Measurements from ENCODE around the gene PDAP1. TPM values are rescaled to one million over a fixed set of nuclear protein-coding genes. Genes with fewer than 3 reads are reported as not detected.

PDAP1 gene
- total and polyA plus RNA-seq, 2 experiments from 2014 or later = 93.1 to 134 TPM

DNA sequence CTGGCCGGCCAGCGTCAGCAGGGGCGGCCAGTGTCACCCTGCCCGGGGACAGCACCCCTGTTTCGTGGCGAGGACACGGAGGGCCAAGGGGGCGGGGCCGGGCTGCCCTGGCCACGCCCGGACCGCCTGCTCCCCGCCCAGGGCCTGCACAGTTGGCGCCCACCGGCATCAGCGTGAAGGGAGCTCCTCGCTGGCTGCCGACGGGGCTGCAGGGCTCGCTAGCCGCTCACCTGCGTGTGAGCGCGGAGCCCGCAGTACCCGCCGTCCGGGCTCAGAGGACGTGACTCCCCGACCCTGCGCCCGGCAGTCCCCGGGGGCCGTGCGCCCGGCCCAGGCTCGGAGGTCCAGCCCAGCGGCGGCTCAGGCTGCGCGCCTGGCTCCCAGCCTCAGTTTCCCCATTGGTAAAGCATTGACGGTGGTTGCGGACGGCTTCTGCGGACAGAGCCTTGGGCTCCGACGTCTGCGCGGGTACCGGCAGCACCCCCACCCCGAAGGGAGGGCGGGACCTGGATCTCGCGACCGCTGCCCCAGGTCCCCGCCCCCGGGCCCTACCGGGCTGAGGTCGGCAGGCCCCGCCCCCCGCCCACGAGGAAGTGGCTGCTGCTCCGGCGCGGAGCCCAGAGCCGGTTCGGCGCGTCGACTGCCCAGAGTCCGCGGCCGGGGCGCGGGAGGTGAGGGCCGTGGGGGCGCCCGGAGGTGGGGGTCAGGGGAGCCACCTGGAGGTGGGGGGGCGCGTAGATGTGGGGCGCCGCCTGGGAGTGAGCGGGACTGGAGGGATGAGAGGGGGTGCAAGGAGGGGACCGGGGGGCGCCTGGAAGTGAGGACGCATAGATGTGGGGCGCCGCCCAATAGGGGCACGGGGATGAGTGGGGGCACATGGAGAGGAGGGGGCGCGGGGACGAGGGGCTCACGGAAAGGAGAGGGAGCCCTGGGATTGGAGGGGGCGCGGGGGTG is 34.0 kb downstream of the PDAP1 start, which contains the start of gene ARPC1B:
TSS of gene ARPC1B (plus strand) at position 620 of the 954 bp plus-strand sequence. CDS start 10,985 bp downstream, outside the sequence.
- H3K9me3 Mint-ChIP-seq = no peaks in the 10 kb centered on the region
- peak within 1 kb of the TSS; percentile 77 for H3K4me3 Mint-ChIP-seq
- Histone ChIP-seq H3K4me3 (peak within 1 kb of the TSS; percentile 90), H3K27ac (ENCODE audit: low read depth) (0 out of 2 replicates have a peak within 1 kb of the TSS, but pooled peaks have one; percentile 50), H4K20me1 (replicated peaks; ENCODE audit: insufficient read depth) (peaks cover 21% of the 10 kb centered on the region), H3K4me1 (ENCODE audit: insufficient read depth) (0 out of 2 replicates have a peak, but pooled peaks cover 1% of the 10 kb centered on the region), H3K36me3 (ENCODE audit: insufficient read depth) (no peaks in the 10 kb centered on the region), H3K9me2 (ENCODE audit: insufficient read depth) (no peaks in the 10 kb centered on the region), H3K79me2 (replicated peaks; ENCODE audit: insufficient read depth) (peaks cover 21% of the 10 kb centered on the region), H3K4me2 (peak within 1 kb of the TSS; percentile 87), H3F3A (replicated peaks; ENCODE audit: low read depth) (0 out of 2 replicates have a peak, but pooled peaks cover 6% of the 10 kb centered on the region), H2AFZ (peak within 1 kb of the TSS; percentile 87), H3K27me3 (ENCODE audit: insufficient read depth) (no peaks in the 10 kb centered on the region)
- peaks cover 14% of the 10 kb centered on the region for H3K27me3 Mint-ChIP-seq (ENCODE audit: insufficient read depth, low read depth, poor library complexity)
- H3K36me3 Mint-ChIP-seq (ENCODE audit: low read depth) = peaks cover 12% of the 10 kb centered on the region
- no peak within 1 kb of the TSS; the same call in 1 of the 2 replicates for H3K27ac Mint-ChIP-seq
- TF ChIP-seq EZH2 (IDR thresholded peaks at IDR 0.05; ENCODE audit: low read depth, unreplicated experiment) = no peak
- TF ChIP-seq, protein P1, sequence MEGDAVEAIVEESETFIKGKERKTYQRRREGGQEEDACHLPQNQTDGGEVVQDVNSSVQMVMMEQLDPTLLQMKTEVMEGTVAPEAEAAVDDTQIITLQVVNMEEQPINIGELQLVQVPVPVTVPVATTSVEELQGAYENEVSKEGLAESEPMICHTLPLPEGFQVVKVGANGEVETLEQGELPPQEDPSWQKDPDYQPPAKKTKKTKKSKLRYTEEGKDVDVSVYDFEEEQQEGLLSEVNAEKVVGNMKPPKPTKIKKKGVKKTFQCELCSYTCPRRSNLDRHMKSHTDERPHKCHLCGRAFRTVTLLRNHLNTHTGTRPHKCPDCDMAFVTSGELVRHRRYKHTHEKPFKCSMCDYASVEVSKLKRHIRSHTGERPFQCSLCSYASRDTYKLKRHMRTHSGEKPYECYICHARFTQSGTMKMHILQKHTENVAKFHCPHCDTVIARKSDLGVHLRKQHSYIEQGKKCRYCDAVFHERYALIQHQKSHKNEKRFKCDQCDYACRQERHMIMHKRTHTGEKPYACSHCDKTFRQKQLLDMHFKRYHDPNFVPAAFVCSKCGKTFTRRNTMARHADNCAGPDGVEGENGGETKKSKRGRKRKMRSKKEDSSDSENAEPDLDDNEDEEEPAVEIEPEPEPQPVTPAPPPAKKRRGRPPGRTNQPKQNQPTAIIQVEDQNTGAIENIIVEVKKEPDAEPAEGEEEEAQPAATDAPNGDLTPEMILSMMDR (conservative IDR thresholded peaks at IDR 0.05; ENCODE audit: low read depth in 2 of 2) = no peak
- TF ChIP-seq, protein P2, sequence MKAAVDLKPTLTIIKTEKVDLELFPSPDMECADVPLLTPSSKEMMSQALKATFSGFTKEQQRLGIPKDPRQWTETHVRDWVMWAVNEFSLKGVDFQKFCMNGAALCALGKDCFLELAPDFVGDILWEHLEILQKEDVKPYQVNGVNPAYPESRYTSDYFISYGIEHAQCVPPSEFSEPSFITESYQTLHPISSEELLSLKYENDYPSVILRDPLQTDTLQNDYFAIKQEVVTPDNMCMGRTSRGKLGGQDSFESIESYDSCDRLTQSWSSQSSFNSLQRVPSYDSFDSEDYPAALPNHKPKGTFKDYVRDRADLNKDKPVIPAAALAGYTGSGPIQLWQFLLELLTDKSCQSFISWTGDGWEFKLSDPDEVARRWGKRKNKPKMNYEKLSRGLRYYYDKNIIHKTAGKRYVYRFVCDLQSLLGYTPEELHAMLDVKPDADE (IDR thresholded peaks at IDR 0.05) = no peak; the same call in 1 of the 2 replicates
- peak; percentile 92 for TF ChIP-seq POLR2AphosphoS5 (IDR thresholded peaks at IDR 0.05; ENCODE audit: low read depth)
- no peak for TF ChIP-seq EZH2phosphoT487 (IDR thresholded peaks at IDR 0.05; ENCODE audit: unreplicated experiment)
- no peak for TF ChIP-seq JUNB (IDR thresholded peaks at IDR 0.05; ENCODE audit: unreplicated experiment)
- TF ChIP-seq ZNF114 (CRISPR knock-in tag; IDR thresholded peaks at IDR 0.05) = no peak
- H3K4me1 Mint-ChIP-seq = peaks cover 7% of the 10 kb centered on the region
- DNase-seq (ENCODE audit: low spot score) (peak; percentile 87), ATAC-seq (peak; percentile 76)

DNA sequence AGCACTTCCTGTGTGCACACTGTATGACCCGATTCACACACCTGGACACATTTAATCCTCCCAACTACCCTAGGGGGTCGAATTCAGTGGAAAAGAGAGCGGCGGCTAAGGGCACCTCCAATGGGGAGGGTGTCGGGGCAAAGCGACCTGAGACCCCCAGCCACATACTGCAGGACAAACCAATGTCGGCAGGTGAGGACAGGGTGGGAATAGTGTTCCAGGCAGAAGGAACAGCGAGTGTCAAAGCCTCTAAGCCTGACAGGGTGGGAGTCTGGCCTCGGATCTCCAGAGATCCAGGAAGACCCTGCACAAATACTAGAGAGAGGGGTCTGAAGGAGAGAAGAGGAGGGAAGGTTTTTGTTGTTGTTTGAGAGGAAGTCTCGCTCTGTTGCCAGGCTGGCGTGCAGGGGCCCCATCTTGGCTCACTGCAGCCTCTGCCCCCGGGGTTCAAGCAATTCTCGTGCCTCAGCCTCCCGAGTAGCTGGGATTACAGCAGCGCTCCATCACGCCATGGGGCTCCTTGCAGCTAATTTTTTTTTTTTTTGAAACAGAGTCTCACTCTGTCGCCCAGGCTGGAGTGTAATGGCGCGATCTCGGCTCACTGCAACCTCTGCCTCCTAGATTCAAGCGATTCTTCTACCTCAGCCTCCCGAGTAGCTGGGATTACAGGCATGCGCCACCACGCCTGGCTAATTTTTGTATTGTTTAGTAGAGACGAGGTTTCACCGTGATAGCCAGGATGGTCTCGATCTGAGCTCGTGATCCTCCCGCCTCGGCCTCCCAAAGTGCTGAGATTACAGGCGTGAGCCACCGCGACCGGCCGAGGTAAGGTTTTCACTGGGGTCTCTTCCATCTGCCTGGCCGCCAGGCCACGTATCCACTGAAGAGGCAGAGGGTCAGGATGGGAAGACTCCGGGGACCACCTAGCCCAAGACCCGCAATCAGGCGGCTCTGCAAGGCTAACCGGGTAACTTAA is 35.0 kb downstream of the PDAP1 start:
- Mint-ChIP-seq H3K36me3 (ENCODE audit: low read depth) (peaks cover 7% of the 10 kb centered on the region), H3K9me3 (no peaks in the 10 kb centered on the region), H3K4me1 (peaks cover 3% of the 10 kb centered on the region; the same call in 1 of the 3 replicates), H3K27ac (no peak overlapping the region; the same call in 1 of the 2 replicates), H3K27me3 (ENCODE audit: insufficient read depth, low read depth, poor library complexity) (peaks cover 14% of the 10 kb centered on the region), H3K4me3 (peak overlapping the region; percentile 77)
- peaks cover 15% of the 10 kb centered on the region for H4K20me1 ChIP-seq (replicated peaks; ENCODE audit: insufficient read depth)
- H2AFZ ChIP-seq = peak overlapping the region; percentile 87
- H3K4me2 ChIP-seq = peak overlapping the region; percentile 87
- H3K79me2 ChIP-seq (replicated peaks; ENCODE audit: insufficient read depth) = peaks cover 14% of the 10 kb centered on the region
- peak overlapping the region; percentile 90 for H3K4me3 ChIP-seq
- ATAC-seq (peak; percentile 2; the same call in 1 of the 3 replicates), DNase-seq (ENCODE audit: low spot score) (no peak)
- H3K27ac ChIP-seq (ENCODE audit: low read depth) = no peak overlapping the region
- H3F3A ChIP-seq (replicated peaks; ENCODE audit: low read depth) = 0 out of 2 replicates have a peak, but pooled peaks cover 6% of the 10 kb centered on the region
- no peaks in the 10 kb centered on the region for H3K27me3 ChIP-seq (ENCODE audit: insufficient read depth)
- H3K36me3 ChIP-seq (ENCODE audit: insufficient read depth) = no peaks in the 10 kb centered on the region
- no peaks in the 10 kb centered on the region for H3K9me2 ChIP-seq (ENCODE audit: insufficient read depth)
- H3K4me1 ChIP-seq (ENCODE audit: insufficient read depth) = no peaks in the 10 kb centered on the region
- TF ChIP-seq, protein P1 (conservative IDR thresholded peaks at IDR 0.05; ENCODE audit: low read depth in 2 of 2) = no peak
- no peak for TF ChIP-seq CREB1 (CRISPR knock-in tag; IDR thresholded peaks at IDR 0.05; ENCODE audit: low read depth)
- TF ChIP-seq, protein P2 (IDR thresholded peaks at IDR 0.05) = no peak
- no peak for TF ChIP-seq JUNB (IDR thresholded peaks at IDR 0.05; ENCODE audit: unreplicated experiment)
- TF ChIP-seq EZH2 (IDR thresholded peaks at IDR 0.05; ENCODE audit: low read depth, unreplicated experiment) = no peak
